Eye (tissue), 1 donor: ENCODE data around the gene RPS6KB2.
"Not testable (repeated sequence)": the region's sequence is repeated elsewhere in the genome, so short reads cannot be mapped to it uniquely, and the experiment has no call there.

Source experiments
- DNase-seq: peaks from one replicate; pipeline ENCODE4 v3.0.0-alpha.2; 2015

Gene RPS6KB2

GRCh38 chr11:67410984-67411784, 17.1 kb upstream of the RPS6KB2 start:
- DNase-seq = no peak

GRCh38 chr11:67411785-67412152, 16.5 kb upstream of the RPS6KB2 start:
- DNase-seq = no peak

- no peak for DNase-seq
Observed at GRCh38 chr11:67412495-67413179, 15.7 kb upstream of the RPS6KB2 start.

- DNase-seq = no peak
Observed at GRCh38 chr11:67413266-67413849, 14.9 kb upstream of the RPS6KB2 start.

GRCh38 chr11:67415501-67416304, 12.6 kb upstream of the RPS6KB2 start, which contains the start of gene CARNS1:
Gene CARNS1, plus strand, starts transcription at chr11:67415678. Its CDS starts 522 bp downstream, at chr11:67416200.
- DNase-seq = no peak

GRCh38 chr11:67416416-67417335, 11.6 kb upstream of the RPS6KB2 start:
- DNase-seq = no peak

GRCh38 chr11:67417425-67417824, 10.9 kb upstream of the RPS6KB2 start:
- no peak for DNase-seq

GRCh38 chr11:67418476-67419281, 9.6 kb upstream of the RPS6KB2 start:
- no peak for DNase-seq

GRCh38 chr11:67419325-67420049, 8.8 kb upstream of the RPS6KB2 start:
- no peak for DNase-seq

GRCh38 chr11:67420147-67420645, 8.1 kb upstream of the RPS6KB2 start:
- peak; percentile 65 for DNase-seq

- peak; percentile 97 for DNase-seq
Observed at GRCh38 chr11:67420646-67421429, 7.5 kb upstream of the RPS6KB2 start.

- DNase-seq = no peak
Observed at GRCh38 chr11:67421430-67422031, 6.8 kb upstream of the RPS6KB2 start.

- DNase-seq = no peak
Observed at GRCh38 chr11:67422891-67423290, 5.4 kb upstream of the RPS6KB2 start.

GRCh38 chr11:67423466-67423865, 4.8 kb upstream of the RPS6KB2 start:
- DNase-seq = no peak

- no peak for DNase-seq
Observed at GRCh38 chr11:67423891-67424613, 4.2 kb upstream of the RPS6KB2 start.

GRCh38 chr11:67427364-67427859, 882 bp upstream of the RPS6KB2 start:
- DNase-seq = not testable (repeated sequence)

GRCh38 chr11:67429038-67429668, 859 bp downstream of the RPS6KB2 start:
- no peak for DNase-seq
